ENCODE data around the gene FTSJ3. TPM values are rescaled to one million over a fixed set of nuclear protein-coding genes. Genes with fewer than 3 reads are reported as not detected.

The FTSJ3 gene
- total and polyA plus RNA-seq, 2 of the 13 experiments (the other 11 are each of a cell fraction or from before 2014, with no cell fraction given), result 26.0 to 64.2 TPM

DNA sequence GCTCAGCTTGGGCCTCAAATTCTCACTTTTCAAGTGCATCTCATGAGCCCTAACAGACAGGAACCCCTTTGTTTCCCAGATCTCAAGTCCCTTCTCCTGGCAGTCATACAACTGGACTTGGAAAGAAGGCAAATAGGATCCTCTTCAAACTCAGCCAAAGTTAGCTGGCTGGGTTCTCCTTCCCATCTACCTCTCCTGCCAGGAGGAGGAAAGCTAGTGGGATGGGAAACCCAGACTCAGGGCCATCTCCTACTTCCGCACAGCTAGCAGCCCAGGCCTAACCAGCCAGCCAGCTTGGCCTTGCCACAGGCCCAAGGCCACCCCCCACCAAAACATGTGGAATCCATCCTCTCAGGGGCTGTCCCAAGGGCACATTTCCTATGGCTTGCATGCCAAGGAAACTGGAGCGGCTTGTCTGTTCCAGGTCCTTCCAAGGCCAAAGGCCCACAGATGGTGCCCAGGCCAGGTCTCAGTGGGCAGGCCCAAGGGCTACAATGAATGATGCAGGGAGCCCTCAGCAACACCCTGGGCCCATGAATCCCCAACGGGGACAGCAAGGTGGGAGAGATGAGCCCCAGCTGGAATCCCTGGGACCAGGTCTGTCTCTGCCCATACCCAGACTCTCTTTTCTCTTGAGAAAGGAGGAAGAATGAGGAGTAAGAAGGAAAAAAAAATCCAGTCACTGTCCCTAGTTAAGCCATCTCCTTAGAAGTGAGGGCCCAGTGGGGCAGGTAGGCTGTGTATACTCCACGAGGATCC lies 13.3 kb upstream of the FTSJ3 start:
- ChIA-PET CTCF (ENCODE audit: low intra/inter-chr PET ratio, low total read pairs) (no interaction called here), POLR2A (interaction anchor here (1.0 to 4.4 kb wide), 4 partner anchors 9 to 219 kb away, joined by 3 to 37 read pairs (median 32); partner anchors contain the start of genes CCDC47, DDX42, FTSJ3 and MAP3K3)
- Histone ChIP-seq H3K9me3 (ENCODE audit: low read length) (no peaks in the 10 kb centered on the region), H2AFZ (ENCODE audit: low read length) (no peak overlapping the region), H3K4me1 (ENCODE audit: insufficient read depth, low read length) (peaks cover 44% of the 10 kb centered on the region), H3K36me3 (replicated peaks in 1 of 2; ENCODE audit: control insufficient read depth in 1 of 2, insufficient read depth in 2 of 2, low read length in 2 of 2) (peaks cover 11 to 20% of the 10 kb centered on the region in 2 experiments), H3K79me2 (ENCODE audit: insufficient read depth, low read length) (peaks cover 46% of the 10 kb centered on the region), H3K4me2 (ENCODE audit: low read depth, low read length) (peak overlapping the region; percentile 92), H3K9ac (ENCODE audit: insufficient read depth, low read depth, low read length) (peak overlapping the region; percentile 93), H3K27ac (ENCODE audit: extremely low read length, insufficient read depth, low read length) (peak overlapping the region; percentile 92), H4K20me1 (ENCODE audit: insufficient read depth, low read length) (peaks cover 10% of the 10 kb centered on the region; the same call in 1 of the 2 replicates), H3K27me3 (ENCODE audit: control insufficient read depth in 1 of 2, insufficient read depth in 2 of 2, low read length in 2 of 2) (no peaks in the 10 kb centered on the region; a peak in 1 of 5 replicates), H3K4me3 (replicated peaks in 1 of 3; ENCODE audit: insufficient read depth in 1 of 3, low read depth in 2 of 3, low read length in 3 of 3) (peak overlapping the region; percentile 85 to 98 (median 97))
- peak; percentile 2 for ATAC-seq
- no peak for DNase-seq (ENCODE audit: low spot score)
- in situ Hi-C loops (cut with HindIII; ENCODE audit: extremely low pct_ligation_motif_present, low pct_unique_long_range_greater_than_20kb) (loop anchor here (10.0 kb wide), 1 partner anchor 664 kb away; the partner anchor contains the start of genes CEP95 and DDX5), intact Hi-C loops (cut with micrococcal nuclease; ENCODE audit: unreplicated experiment) (loop anchor here (1.0 to 5.0 kb wide), 2 partner anchors 13 to 68 kb away; partner anchors contain the start of genes CCDC47, DDX42, FTSJ3 and PSMC5)
- no peak for FAIRE-seq
- 38% methylated on average over 4 of the region's 4 CpGs for WGBS (ENCODE audit: low lambda C conversion rate)
- no TSS peak for BruUV-seq (replicated peaks)
- TF ChIP-seq ZNF546 (CRISPR knock-in tag; conservative IDR thresholded peaks at IDR 0.05) (0 out of 2 replicates have a peak, but pooled peaks have one; percentile 41), SIN3A (IDR thresholded peaks at IDR 0.05; ENCODE audit: borderline replicate concordance, low read depth, low read length) (0 out of 2 replicates have a peak, but pooled peaks have one; percentile 8), NAIF1 (CRISPR knock-in tag; IDR thresholded peaks at IDR 0.05; ENCODE audit: borderline replicate concordance) (0 out of 2 replicates have a peak, but pooled peaks have one; percentile 23), PAWR (CRISPR knock-in tag; IDR thresholded peaks at IDR 0.05; ENCODE audit: borderline replicate concordance) (0 out of 2 replicates have a peak, but pooled peaks have one; percentile 21), NRL (CRISPR knock-in tag; IDR thresholded peaks at IDR 0.05; ENCODE audit: borderline replicate concordance) (peak; percentile 10; the same call in 1 of the 2 replicates), ZFYVE20 (CRISPR knock-in tag; IDR thresholded peaks at IDR 0.05; ENCODE audit: borderline replicate concordance, low read depth) (0 out of 2 replicates have a peak, but pooled peaks have one; percentile 60), ZNF235 (CRISPR knock-in tag; IDR thresholded peaks at IDR 0.05; ENCODE audit: borderline replicate concordance) (no peak), MTF1 (CRISPR knock-in tag; IDR thresholded peaks at IDR 0.05) (no peak), ZNF260 (CRISPR knock-in tag; IDR thresholded peaks at IDR 0.05; ENCODE audit: borderline replicate concordance, low read depth) (peak; percentile 8; the same call in 1 of the 2 replicates)
- TF ChIP-seq, protein P1, sequence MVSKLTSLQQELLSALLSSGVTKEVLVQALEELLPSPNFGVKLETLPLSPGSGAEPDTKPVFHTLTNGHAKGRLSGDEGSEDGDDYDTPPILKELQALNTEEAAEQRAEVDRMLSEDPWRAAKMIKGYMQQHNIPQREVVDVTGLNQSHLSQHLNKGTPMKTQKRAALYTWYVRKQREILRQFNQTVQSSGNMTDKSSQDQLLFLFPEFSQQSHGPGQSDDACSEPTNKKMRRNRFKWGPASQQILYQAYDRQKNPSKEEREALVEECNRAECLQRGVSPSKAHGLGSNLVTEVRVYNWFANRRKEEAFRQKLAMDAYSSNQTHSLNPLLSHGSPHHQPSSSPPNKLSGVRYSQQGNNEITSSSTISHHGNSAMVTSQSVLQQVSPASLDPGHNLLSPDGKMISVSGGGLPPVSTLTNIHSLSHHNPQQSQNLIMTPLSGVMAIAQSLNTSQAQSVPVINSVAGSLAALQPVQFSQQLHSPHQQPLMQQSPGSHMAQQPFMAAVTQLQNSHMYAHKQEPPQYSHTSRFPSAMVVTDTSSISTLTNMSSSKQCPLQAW (CRISPR knock-in tag; IDR thresholded peaks at IDR 0.05), result peak; percentile 58; the same call in 1 of the 2 replicates
- TF ChIP-seq, protein P2, sequence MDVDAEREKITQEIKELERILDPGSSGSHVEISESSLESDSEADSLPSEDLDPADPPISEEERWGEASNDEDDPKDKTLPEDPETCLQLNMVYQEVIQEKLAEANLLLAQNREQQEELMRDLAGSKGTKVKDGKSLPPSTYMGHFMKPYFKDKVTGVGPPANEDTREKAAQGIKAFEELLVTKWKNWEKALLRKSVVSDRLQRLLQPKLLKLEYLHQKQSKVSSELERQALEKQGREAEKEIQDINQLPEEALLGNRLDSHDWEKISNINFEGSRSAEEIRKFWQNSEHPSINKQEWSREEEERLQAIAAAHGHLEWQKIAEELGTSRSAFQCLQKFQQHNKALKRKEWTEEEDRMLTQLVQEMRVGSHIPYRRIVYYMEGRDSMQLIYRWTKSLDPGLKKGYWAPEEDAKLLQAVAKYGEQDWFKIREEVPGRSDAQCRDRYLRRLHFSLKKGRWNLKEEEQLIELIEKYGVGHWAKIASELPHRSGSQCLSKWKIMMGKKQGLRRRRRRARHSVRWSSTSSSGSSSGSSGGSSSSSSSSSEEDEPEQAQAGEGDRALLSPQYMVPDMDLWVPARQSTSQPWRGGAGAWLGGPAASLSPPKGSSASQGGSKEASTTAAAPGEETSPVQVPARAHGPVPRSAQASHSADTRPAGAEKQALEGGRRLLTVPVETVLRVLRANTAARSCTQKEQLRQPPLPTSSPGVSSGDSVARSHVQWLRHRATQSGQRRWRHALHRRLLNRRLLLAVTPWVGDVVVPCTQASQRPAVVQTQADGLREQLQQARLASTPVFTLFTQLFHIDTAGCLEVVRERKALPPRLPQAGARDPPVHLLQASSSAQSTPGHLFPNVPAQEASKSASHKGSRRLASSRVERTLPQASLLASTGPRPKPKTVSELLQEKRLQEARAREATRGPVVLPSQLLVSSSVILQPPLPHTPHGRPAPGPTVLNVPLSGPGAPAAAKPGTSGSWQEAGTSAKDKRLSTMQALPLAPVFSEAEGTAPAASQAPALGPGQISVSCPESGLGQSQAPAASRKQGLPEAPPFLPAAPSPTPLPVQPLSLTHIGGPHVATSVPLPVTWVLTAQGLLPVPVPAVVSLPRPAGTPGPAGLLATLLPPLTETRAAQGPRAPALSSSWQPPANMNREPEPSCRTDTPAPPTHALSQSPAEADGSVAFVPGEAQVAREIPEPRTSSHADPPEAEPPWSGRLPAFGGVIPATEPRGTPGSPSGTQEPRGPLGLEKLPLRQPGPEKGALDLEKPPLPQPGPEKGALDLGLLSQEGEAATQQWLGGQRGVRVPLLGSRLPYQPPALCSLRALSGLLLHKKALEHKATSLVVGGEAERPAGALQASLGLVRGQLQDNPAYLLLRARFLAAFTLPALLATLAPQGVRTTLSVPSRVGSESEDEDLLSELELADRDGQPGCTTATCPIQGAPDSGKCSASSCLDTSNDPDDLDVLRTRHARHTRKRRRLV (CRISPR knock-in tag; IDR thresholded peaks at IDR 0.05), result 0 out of 2 replicates have a peak, but pooled peaks have one; percentile 29

Measured in HepG2 (cell line).